ENCODE measurements around the gene KCNQ2.

- TF ChIP-seq CTCF (IDR thresholded peaks at IDR 0.05; ENCODE audit: low read depth, low read length, missing input control) = no peak
- TF ChIP-seq RAD21 (IDR thresholded peaks at IDR 0.05) = no peak
- TF ChIP-seq SP1 (IDR thresholded peaks at IDR 0.05) = no peak
- no peak for TF ChIP-seq HNF4A (conservative IDR thresholded peaks at IDR 0.05)
- TF ChIP-seq MAX (IDR thresholded peaks at IDR 0.05) = no peak
- TF ChIP-seq FOXA1 (IDR thresholded peaks at IDR 0.05) = no peak
- TF ChIP-seq TAF1 (conservative IDR thresholded peaks at IDR 0.05) = no peak
- TF ChIP-seq, protein P1, sequence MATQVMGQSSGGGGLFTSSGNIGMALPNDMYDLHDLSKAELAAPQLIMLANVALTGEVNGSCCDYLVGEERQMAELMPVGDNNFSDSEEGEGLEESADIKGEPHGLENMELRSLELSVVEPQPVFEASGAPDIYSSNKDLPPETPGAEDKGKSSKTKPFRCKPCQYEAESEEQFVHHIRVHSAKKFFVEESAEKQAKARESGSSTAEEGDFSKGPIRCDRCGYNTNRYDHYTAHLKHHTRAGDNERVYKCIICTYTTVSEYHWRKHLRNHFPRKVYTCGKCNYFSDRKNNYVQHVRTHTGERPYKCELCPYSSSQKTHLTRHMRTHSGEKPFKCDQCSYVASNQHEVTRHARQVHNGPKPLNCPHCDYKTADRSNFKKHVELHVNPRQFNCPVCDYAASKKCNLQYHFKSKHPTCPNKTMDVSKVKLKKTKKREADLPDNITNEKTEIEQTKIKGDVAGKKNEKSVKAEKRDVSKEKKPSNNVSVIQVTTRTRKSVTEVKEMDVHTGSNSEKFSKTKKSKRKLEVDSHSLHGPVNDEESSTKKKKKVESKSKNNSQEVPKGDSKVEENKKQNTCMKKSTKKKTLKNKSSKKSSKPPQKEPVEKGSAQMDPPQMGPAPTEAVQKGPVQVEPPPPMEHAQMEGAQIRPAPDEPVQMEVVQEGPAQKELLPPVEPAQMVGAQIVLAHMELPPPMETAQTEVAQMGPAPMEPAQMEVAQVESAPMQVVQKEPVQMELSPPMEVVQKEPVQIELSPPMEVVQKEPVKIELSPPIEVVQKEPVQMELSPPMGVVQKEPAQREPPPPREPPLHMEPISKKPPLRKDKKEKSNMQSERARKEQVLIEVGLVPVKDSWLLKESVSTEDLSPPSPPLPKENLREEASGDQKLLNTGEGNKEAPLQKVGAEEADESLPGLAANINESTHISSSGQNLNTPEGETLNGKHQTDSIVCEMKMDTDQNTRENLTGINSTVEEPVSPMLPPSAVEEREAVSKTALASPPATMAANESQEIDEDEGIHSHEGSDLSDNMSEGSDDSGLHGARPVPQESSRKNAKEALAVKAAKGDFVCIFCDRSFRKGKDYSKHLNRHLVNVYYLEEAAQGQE (IDR thresholded peaks at IDR 0.05) = no peak
- no peak for TF ChIP-seq ATF3 (IDR thresholded peaks at IDR 0.05)
- TF ChIP-seq JUND (IDR thresholded peaks at IDR 0.05) = no peak
Observed at GRCh38 chr20:63411151-63411897, 61.1 kb downstream of the KCNQ2 start.
